HepG2 (cell line): ENCODE results near the gene STX12. TPM values are rescaled to one million over a fixed set of nuclear protein-coding genes. Genes with fewer than 3 reads are reported as not detected.

ENCODE experiments used
- ATAC-seq: fragments of 200-7000 bp; cut with Tn5 transposase; 3 replicates; pipeline ENCODE4 v1.9.1; 2020; ENCODE audit warnings: mild to moderate bottlenecking, moderate library complexity
- BruUV-seq: library from RNA; stranded (reverse); fragments of 400-500 nt; replicated peaks from 2 replicates; lab custom pipeline; 2021; lab: Mats Ljungman, UMichigan
- CTCF ChIA-PET: fragments of 300-600 bp; formaldehyde crosslinking; extraction: SDS; loops from one replicate; lab custom pipeline; 2021; ENCODE audit warnings: low total read pairs, inconsistent platforms, low intra/inter-chr PET ratio; lab: Yijun Ruan, JAX
- POLR2A ChIA-PET: fragments of 350-600 bp; sonication (Branson Sonifier 250); formaldehyde crosslinking; loops from one replicate; lab custom pipeline; 2020; ENCODE audit warnings: antibody characterized with exemption, inconsistent platforms; lab: Yijun Ruan, JAX
- DNase-seq: peaks from one replicate; pipeline ENCODE4 v3.0.0-alpha.2; 2015; ENCODE audit warnings: low spot score
- FAIRE-seq: peaks from 3 replicates; lab custom pipeline; 2011; peaks lifted over from hg19 to GRCh38; lab: Jason Lieb, UNC
- H2AFZ ChIP-seq: one replicate; pipeline ENCODE4 v1.6.1; 2011; ENCODE audit warnings: low read length, inconsistent platforms
- H3K27ac ChIP-seq: fragments of 300-600 bp; 3 replicates; pipeline ENCODE4 v1.8.0; 2011; ENCODE audit warnings: mixed run types, mild to moderate bottlenecking, mixed read lengths, low read length, inconsistent platforms; ENCODE audit not compliant: insufficient read depth; ENCODE audit errors: extremely low read length
- H3K27me3 ChIP-seq, 2 experiments: fragments of 200-600 bp in 1 of 2; 2 replicates in 1 of 2; 3 replicates in 1 of 2; pipeline versions ENCODE4 v1.6.0 to v1.8.0; 2011; ENCODE audit warnings: low read length in 2 of 2, mild to moderate bottlenecking in 2 of 2, moderate library complexity in 2 of 2, inconsistent platforms in 1 of 2; ENCODE audit not compliant: insufficient read depth in 2 of 2, control insufficient read depth in 1 of 2
- H3K36me3 ChIP-seq, 2 experiments: fragments of 200-600 bp in 1 of 2; replicated peaks in 1 of 2; 2 replicates in 1 of 2; 3 replicates in 1 of 2; pipeline versions ENCODE4 v1.5.1 to v1.8.0; 2011; ENCODE audit warnings: low read length in 2 of 2, inconsistent platforms in 1 of 2; ENCODE audit not compliant: insufficient read depth in 2 of 2, control insufficient read depth in 1 of 2
- H3K4me1 ChIP-seq: 2 replicates; pipeline ENCODE4 v1.5.1; 2012; ENCODE audit warnings: low read length, inconsistent platforms; ENCODE audit not compliant: insufficient read depth
- H3K4me2 ChIP-seq: 2 replicates; pipeline ENCODE4 v1.6.0; 2011; ENCODE audit warnings: low read depth, low read length, inconsistent platforms
- H3K4me3 ChIP-seq, 3 experiments: fragments of 200-600 bp in 1 of 3; sonication (generic), shearing (Covaris generic) in 1 of 3; replicated peaks in 1 of 3; 2 replicates each; pipeline ENCODE4 v1.5.1; 2011 to 2016; ENCODE audit warnings: low read length in 3 of 3, inconsistent platforms in 2 of 3, low read depth in 2 of 3, mild to moderate bottlenecking in 2 of 3, control low read depth in 1 of 3, mixed read lengths in 1 of 3; ENCODE audit not compliant: insufficient read depth in 1 of 3
- H3K79me2 ChIP-seq: one replicate; pipeline ENCODE4 v1.6.1; 2011; ENCODE audit warnings: low read length, inconsistent platforms; ENCODE audit not compliant: insufficient read depth
- H3K9ac ChIP-seq: 2 replicates; pipeline ENCODE4 v1.6.0; 2011; ENCODE audit warnings: mild to moderate bottlenecking, low read depth, low read length, inconsistent platforms; ENCODE audit not compliant: insufficient read depth
- H3K9me3 ChIP-seq: 2 replicates; pipeline ENCODE4 v1.5.1; 2012; ENCODE audit warnings: mild to moderate bottlenecking, low read length
- H4K20me1 ChIP-seq: 2 replicates; pipeline ENCODE4 v1.6.0; 2011; ENCODE audit warnings: inconsistent platforms, mild to moderate bottlenecking, low read length, moderate library complexity; ENCODE audit not compliant: insufficient read depth
- CTCF ChIP-seq: sonication (generic); formaldehyde crosslinking; IDR thresholded peaks from 2 replicates; pipeline ENCODE4 v1.5.0; 2020; ENCODE audit warnings: mild to moderate bottlenecking, missing genetic modification reagents, moderate library complexity
- DBP ChIP-seq: sonication (generic); formaldehyde crosslinking; IDR thresholded peaks from 2 replicates; pipeline ENCODE4 v1.4.0; 2020; ENCODE audit warnings: missing genetic modification reagents; ENCODE audit errors: not compliant biosample characterization
- JDP2 ChIP-seq: sonication (generic); formaldehyde crosslinking; IDR thresholded peaks from 2 replicates; pipeline ENCODE4 v1.8.1; 2022; ENCODE audit warnings: missing genetic modification reagents, borderline replicate concordance
- MBD4 ChIP-seq: IDR thresholded peaks from 2 replicates; pipeline ENCODE4 v1.6.1; 2012; ENCODE audit warnings: low read length, inconsistent platforms, borderline replicate concordance
- NONO ChIP-seq, 2 experiments: fragments of 450-650 bp in 1 of 2; sonication (generic) in 1 of 2; formaldehyde crosslinking in 1 of 2; IDR thresholded peaks in 1 of 2; conservative IDR thresholded peaks in 1 of 2; 2 replicates each; pipeline versions ENCODE4 v1.6.1 to v1.8.0; 2017 to 2022; ENCODE audit warnings: mild to moderate bottlenecking in 1 of 2, missing genetic modification reagents in 1 of 2, moderate library complexity in 1 of 2
- RCOR2 ChIP-seq: IDR thresholded peaks from 2 replicates; pipeline ENCODE4 v1.6.1; 2016; ENCODE audit warnings: missing biosample characterization, missing genetic modification reagents
- SATB2 ChIP-seq: sonication (generic); formaldehyde crosslinking; IDR thresholded peaks from 2 replicates; pipeline ENCODE4 v1.5.0; 2020; ENCODE audit warnings: missing genetic modification reagents
- STAG1 ChIP-seq: sonication (generic); formaldehyde crosslinking; IDR thresholded peaks from 2 replicates; pipeline ENCODE4 v1.4.0; 2020; ENCODE audit warnings: missing genetic modification reagents
- STAT6 ChIP-seq: sonication (generic); formaldehyde crosslinking; IDR thresholded peaks from 2 replicates; pipeline ENCODE4 v1.4.0; 2020; ENCODE audit warnings: missing genetic modification reagents, mild to moderate bottlenecking, borderline replicate concordance
- TCF12 ChIP-seq, 2 experiments: fragments of 450-650 bp in 1 of 2; sonication (generic) in 1 of 2; formaldehyde crosslinking in 1 of 2; IDR thresholded peaks; 2 replicates each; pipeline versions ENCODE4 v1.6.1 to v1.8.0; 2017 to 2022; ENCODE audit warnings: antibody characterized with exemption in 1 of 2, mild to moderate bottlenecking in 1 of 2, missing genetic modification reagents in 1 of 2, moderate library complexity in 1 of 2
- THAP11 ChIP-seq: IDR thresholded peaks from 2 replicates; pipeline ENCODE4 v1.6.1; 2016; ENCODE audit warnings: missing biosample characterization, missing genetic modification reagents
- ZFP62 ChIP-seq: sonication (generic); formaldehyde crosslinking; IDR thresholded peaks from 2 replicates; pipeline ENCODE4 v1.4.0; 2020; ENCODE audit warnings: missing genetic modification reagents
- ZNF878 ChIP-seq: sonication (generic); formaldehyde crosslinking; IDR thresholded peaks from 2 replicates; pipeline ENCODE4 v1.8.1; 2023; ENCODE audit warnings: mild to moderate bottlenecking, missing genetic modification reagents, moderate library complexity
- ZSCAN22 ChIP-seq: sonication (generic); formaldehyde crosslinking; IDR thresholded peaks from 2 replicates; pipeline ENCODE4 v1.4.0; 2020; ENCODE audit warnings: mild to moderate bottlenecking, missing genetic modification reagents
- WGBS: methylation state at CpG from one replicate; pipeline ENCODE4 v1.1.6; 2017; ENCODE audit warnings: low lambda C conversion rate; 5-methylcytosine and 5-hydroxymethylcytosine counted together
- in situ Hi-C: cut with HindIII; loops from 2 replicates; pipeline ENCODE4 v1.10.0; 2017; ENCODE audit warnings: low pct_unique_long_range_greater_than_20kb; ENCODE audit not compliant: extremely low pct_ligation_motif_present
- intact Hi-C: fragments of 100-400 bp; cut with micrococcal nuclease; formaldehyde crosslinking; loops from one replicate; pipeline ENCODE4 v1.10.0; 2022; ENCODE audit not compliant: unreplicated experiment
- polyA plus RNA-seq, 8 experiments: library from polyadenylated mRNA; depleted of rRNA in 3 of 8; stranded (reverse) in 7 of 8; unstranded in 1 of 8; fragments of >200 nt; fragmentation: Illumina TruSeq in 4 of 8; extraction: Trizol in 4 of 8; gene quantifications; 2 replicates each; pipeline versions ENCODE4 v1.2.1 to v1.2.3, GENCODE V29; 2011 to 2016; ENCODE audit warnings: low read depth in 4 of 8, missing spikeins in 1 of 8, mixed read lengths in 1 of 8; ENCODE audit not compliant: insufficient read depth in 1 of 8
- total RNA-seq, 5 experiments: library from RNA; depleted of rRNA; stranded (reverse); fragments of >200 nt; fragmentation: Illumina TruSeq; extraction: Trizol; gene quantifications; 2 replicates each; pipeline ENCODE4 v1.2.3, GENCODE V29; 2016; ENCODE audit warnings: low read depth in 1 of 5
- TF ChIP-seq, protein P1 (sequence below): IDR thresholded peaks from 2 replicates; pipeline ENCODE4 v1.6.1; 2012; ENCODE audit warnings: low read length, improper control_type of control experiment

Gene STX12
- total and polyA plus RNA-seq, 2 of the 13 experiments (the other 11 are each of a cell fraction or from before 2014, with no cell fraction given): 9.0 to 19.7 TPM

DNA sequence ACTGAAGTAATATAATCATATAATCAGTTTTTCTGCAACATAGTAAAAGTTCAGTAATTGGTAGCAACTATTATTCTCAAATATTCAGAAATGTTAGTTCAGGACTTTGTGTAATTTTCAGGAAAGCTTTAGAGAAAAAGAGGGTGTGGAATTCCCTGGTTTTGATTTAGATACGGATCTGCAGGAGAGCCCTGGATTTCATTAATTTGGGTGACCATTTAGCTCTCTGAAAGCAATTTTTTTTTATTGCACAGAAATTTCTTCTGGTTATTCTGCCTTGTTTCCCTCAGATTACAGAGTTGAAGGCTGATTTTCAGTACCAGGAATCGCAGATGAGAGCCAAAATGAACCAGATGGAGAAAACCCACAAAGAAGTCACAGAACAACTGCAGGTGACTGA lies 13.8 kb upstream of the STX12 start (continued):
- TF ChIP-seq NONO (IDR thresholded peaks at IDR 0.05) (no peak), NONO (CRISPR knock-in tag; conservative IDR thresholded peaks at IDR 0.05) (no peak), MBD4 (no peak)
- TF ChIP-seq, protein P1, sequence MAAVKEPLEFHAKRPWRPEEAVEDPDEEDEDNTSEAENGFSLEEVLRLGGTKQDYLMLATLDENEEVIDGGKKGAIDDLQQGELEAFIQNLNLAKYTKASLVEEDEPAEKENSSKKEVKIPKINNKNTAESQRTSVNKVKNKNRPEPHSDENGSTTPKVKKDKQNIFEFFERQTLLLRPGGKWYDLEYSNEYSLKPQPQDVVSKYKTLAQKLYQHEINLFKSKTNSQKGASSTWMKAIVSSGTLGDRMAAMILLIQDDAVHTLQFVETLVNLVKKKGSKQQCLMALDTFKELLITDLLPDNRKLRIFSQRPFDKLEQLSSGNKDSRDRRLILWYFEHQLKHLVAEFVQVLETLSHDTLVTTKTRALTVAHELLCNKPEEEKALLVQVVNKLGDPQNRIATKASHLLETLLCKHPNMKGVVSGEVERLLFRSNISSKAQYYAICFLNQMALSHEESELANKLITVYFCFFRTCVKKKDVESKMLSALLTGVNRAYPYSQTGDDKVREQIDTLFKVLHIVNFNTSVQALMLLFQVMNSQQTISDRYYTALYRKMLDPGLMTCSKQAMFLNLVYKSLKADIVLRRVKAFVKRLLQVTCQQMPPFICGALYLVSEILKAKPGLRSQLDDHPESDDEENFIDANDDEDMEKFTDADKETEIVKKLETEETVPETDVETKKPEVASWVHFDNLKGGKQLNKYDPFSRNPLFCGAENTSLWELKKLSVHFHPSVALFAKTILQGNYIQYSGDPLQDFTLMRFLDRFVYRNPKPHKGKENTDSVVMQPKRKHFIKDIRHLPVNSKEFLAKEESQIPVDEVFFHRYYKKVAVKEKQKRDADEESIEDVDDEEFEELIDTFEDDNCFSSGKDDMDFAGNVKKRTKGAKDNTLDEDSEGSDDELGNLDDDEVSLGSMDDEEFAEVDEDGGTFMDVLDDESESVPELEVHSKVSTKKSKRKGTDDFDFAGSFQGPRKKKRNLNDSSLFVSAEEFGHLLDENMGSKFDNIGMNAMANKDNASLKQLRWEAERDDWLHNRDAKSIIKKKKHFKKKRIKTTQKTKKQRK: no peak

- CTCF ChIA-PET: no interaction called here
- no peak for DNase-seq
- in situ Hi-C loops: no loop called here
- TF ChIP-seq RCOR2 (CRISPR knock-in tag) (no peak), ZSCAN22 (CRISPR knock-in tag) (no peak), ZNF878 (CRISPR knock-in tag) (no peak), ZFP62 (CRISPR knock-in tag) (no peak), SATB2 (CRISPR knock-in tag) (no peak), STAG1 (CRISPR knock-in tag) (peak; percentile 43), CTCF (peak; percentile 46), TCF12 (IDR thresholded peaks at IDR 0.05) (no peak), TCF12 (CRISPR knock-in tag; IDR thresholded peaks at IDR 0.05) (no peak), STAT6 (CRISPR knock-in tag) (no peak), THAP11 (CRISPR knock-in tag) (no peak), DBP (no peak), JDP2 (CRISPR knock-in tag) (no peak)
Observed at GRCh38 chr1:27760426-27760825, 12.6 kb upstream of the STX12 start.

More at GRCh38 chr1:27760426-27760825, 12.6 kb upstream of the STX12 start:
- Histone ChIP-seq H2AFZ (no peak overlapping the region), H3K36me3 (peaks cover 3 to 14% of the 10 kb centered on the region in 2 experiments; a peak in 4 of 5 replicates), H3K27ac (no peak overlapping the region), H3K4me1 (no peaks in the 10 kb centered on the region), H4K20me1 (no peaks in the 10 kb centered on the region), H3K27me3 (no peaks in the 10 kb centered on the region), H3K9me3 (no peaks in the 10 kb centered on the region), H3K9ac (no peak overlapping the region), H3K4me2 (no peak overlapping the region), H3K79me2 (no peaks in the 10 kb centered on the region), H3K4me3 (no peak overlapping the region)
- FAIRE-seq (no peak), ATAC-seq (no peak)
- intact Hi-C loops: no loop called here
- BruUV-seq: no TSS peak
- POLR2A ChIA-PET: interaction anchor here (1.8 kb wide), 1 partner anchor 13 kb away, joined by 5 read pairs; the partner anchor contains the start of gene STX12
- WGBS: 92% methylated on average over 3 of the region's 3 CpGs
